GM18505 (cell line): ENCODE results near the gene CTDNEP1.
A peak's percentile ranks its signal among the peaks of the same experiment; 100 is the strongest.

ENCODE experiments used
- ATAC-seq: cut with Tn5 transposase; IDR thresholded peaks from one replicate; pipeline ENCODE4 v1.9.1; 2021; ENCODE audit not compliant: unreplicated experiment
- POLR2A ChIP-seq: IDR thresholded peaks from 4 replicates; pipeline ENCODE4 v1.6.1; 2011; ENCODE audit warnings: borderline replicate concordance; ENCODE audit not compliant: insufficient read depth, insufficient read length; ENCODE audit errors: extremely low read depth

CTDNEP1 gene

GRCh38 chr17:7216242-7217112 is 35.1 kb downstream of the CTDNEP1 start:
- no peak for ATAC-seq

DNA sequence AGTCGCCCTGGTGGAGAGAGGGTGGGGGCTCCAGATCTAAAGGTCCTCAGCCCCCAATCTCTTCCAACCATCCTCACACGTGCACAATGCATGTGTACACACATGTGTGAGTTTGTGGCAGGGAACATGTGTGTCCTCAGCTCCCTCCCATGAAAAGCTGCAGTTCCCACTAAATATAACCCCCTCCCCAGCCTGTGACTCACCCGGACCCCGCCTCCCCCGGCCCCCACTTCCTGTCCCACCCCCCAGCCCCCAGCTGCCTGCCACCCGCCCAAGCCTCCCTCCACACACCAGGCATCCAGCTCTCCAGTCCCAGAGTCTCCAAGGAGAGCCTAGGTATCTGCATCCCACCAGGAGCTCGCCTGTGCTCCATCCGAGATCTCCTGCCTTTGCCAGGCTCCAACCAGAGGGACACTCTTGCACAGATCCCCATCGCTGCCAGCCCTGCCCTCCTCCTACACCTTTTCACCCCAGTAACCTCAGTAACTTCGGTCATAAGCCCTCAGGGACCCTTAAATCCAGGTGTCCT is 35.8 kb downstream of the CTDNEP1 start:
- ATAC-seq, result no peak
- no peak for TF ChIP-seq POLR2A

More at GRCh38 chr17:7216242-7217112, 35.1 kb downstream of the CTDNEP1 start:
- TF ChIP-seq POLR2A, result no peak

GRCh38 chr17:7215136-7215638 is 36.3 kb downstream of the CTDNEP1 start:
- TF ChIP-seq POLR2A, result no peak
- ATAC-seq, result no peak

DNA sequence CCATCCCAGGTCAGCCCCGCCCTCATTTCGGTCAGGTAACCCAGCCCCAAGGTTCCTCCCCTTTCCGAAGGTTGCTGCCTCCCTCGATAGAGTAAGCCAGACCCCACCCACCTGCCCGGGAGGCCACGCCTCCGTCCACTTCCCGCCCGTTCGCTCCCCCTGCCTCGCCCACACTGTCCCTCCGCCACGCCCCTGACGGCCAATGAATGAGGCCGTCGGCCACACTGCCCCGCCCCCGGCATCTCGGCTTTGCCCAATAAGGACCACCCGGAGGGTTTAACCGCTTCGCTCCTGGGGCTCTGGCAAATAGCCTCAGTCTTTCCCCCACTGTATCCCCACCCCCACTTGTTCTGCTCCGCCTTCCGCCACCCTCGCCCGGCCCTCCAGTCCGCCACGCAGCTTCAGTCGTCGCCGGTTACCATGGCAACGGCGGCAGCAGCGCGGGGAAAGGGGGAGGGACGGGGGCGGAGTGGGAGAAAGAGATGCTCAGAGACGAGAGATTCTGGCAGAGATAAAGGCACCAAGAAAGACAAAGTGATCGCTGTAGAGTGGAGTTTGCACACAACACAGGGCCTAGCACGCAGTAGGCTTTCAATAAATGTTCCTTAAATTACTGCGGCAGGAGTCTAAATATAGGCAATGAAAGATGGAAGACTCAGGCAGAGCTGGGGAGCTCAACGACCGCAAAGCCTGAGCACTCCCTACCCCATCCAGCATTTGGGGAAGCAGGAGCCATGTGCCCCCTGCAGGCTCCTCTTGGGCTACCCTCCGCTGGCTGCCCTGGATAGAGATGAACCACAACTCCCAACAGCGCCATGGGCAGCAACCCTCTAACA is 37.0 kb downstream of the CTDNEP1 start:
- peak; percentile 79 for ATAC-seq
- no peak for TF ChIP-seq POLR2A

DNA sequence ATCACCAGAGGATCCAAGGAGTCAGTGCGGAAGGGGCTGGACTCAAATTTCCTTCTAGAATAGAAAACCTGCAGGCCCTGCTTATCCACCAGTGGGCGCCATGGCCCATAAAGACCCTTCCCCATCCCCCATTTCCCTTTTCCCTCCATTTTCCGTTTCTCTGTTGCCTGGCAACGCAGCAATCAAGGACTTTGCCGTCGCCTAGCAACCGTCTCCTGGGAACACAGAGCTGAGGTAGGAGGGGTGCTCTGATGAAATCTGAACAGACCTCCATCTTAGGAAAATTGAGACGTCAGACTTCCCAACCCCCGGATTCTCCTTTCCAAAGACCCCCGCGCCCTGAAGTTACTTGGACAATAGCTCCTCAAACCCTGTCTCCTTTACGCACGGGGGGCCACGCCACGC is 37.6 kb downstream of the CTDNEP1 start:
- no peak for TF ChIP-seq POLR2A
- no peak for ATAC-seq

- no peak for ATAC-seq
- TF ChIP-seq POLR2A, result no peak
These were observed 39.9 kb downstream of the CTDNEP1 start for GRCh38 chr17:7211491-7212273.

GRCh38 chr17:7208754-7209460 is 42.6 kb downstream of the CTDNEP1 start:
- no peak for ATAC-seq
- TF ChIP-seq POLR2A, result no peak

DNA sequence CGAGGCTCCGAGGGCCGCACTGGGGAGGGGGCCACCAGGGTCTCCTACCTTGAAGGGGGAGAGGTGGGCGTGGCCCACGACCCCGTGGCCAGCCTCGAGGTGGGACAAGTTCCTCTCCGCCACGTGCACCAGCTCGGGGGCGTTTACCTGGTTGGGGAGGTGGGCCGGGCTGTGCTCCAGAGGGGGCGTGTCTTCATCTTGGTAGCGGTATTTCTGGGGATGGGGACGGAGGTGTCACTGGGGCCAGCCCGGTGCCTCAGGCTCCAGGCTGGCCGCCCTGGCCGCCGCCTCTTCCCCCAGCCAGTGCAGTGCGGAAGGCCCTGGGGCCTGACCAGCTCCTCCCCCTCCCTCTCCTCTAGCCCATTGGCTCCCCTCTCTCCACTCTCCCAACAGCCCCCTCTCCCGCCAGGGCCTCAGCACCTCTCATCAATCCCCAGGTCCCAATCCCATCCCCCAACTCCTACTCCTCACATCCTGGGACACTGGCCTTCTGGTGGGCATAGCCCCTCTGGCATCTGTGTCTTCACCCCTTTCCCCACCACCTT is 43.4 kb downstream of the CTDNEP1 start:
- no peak for TF ChIP-seq POLR2A
- no peak for ATAC-seq

- ATAC-seq, result no peak
- TF ChIP-seq POLR2A, result no peak
These were observed 44.2 kb downstream of the CTDNEP1 start for GRCh38 chr17:7207120-7208001.

GRCh38 chr17:7205561-7205960 is 46.0 kb downstream of the CTDNEP1 start:
- no peak for TF ChIP-seq POLR2A
- ATAC-seq, result no peak
